ENCODE measurements around the gene ELAVL1. TPM values are rescaled to one million over a fixed set of nuclear protein-coding genes. Genes with fewer than 3 reads are reported as not detected.

Gene ELAVL1
- total and polyA plus RNA-seq, 9 of the 15 experiments (the other 6 are each of a cell fraction or from before 2014, with no cell fraction given), result 4.3 to 172 (median 69.2) TPM

- peak; percentile 72; the same call in 1 of the 2 replicates for TF ChIP-seq ARID4B (CRISPR knock-in tag; IDR thresholded peaks at IDR 0.05)
- peak; percentile 75; the same call in 1 of the 2 replicates for TF ChIP-seq NKRF (IDR thresholded peaks at IDR 0.05; ENCODE audit: borderline replicate concordance)
- TF ChIP-seq GATAD2A (IDR thresholded peaks at IDR 0.05), result 0 out of 2 replicates have a peak, but pooled peaks have one; percentile 28
- TF ChIP-seq ZNF561 (CRISPR knock-in tag; conservative IDR thresholded peaks at IDR 0.05), result no peak
- peak; percentile 25; the same call in 1 of the 2 replicates for TF ChIP-seq JUND (IDR thresholded peaks at IDR 0.05; ENCODE audit: borderline replicate concordance, low read depth, low read length)
- no peak for TF ChIP-seq JUND (tag; IDR thresholded peaks at IDR 0.05; ENCODE audit: borderline replicate concordance, low read depth, low read length)
- TF ChIP-seq VEZF1 (CRISPR knock-in tag; IDR thresholded peaks at IDR 0.05), result peak; percentile 77
- TF ChIP-seq SNRNP70 (optimal IDR thresholded peaks at IDR 0.05; ENCODE audit: low read depth, low read length), result no peak
- TF ChIP-seq NCOA1 (IDR thresholded peaks at IDR 0.05; ENCODE audit: low read depth), result peak; percentile 62; the same call in 1 of the 2 replicates
- 0 out of 2 replicates have a peak, but pooled peaks have one; percentile 40 for TF ChIP-seq MTA1 (IDR thresholded peaks at IDR 0.05; ENCODE audit: borderline replicate concordance)
- no peak for TF ChIP-seq HMGXB4 (CRISPR knock-in tag; IDR thresholded peaks at IDR 0.05)
- TF ChIP-seq ZBTB9 (CRISPR knock-in tag; IDR thresholded peaks at IDR 0.05), result 0 out of 2 replicates have a peak, but pooled peaks have one; percentile 25
- TF ChIP-seq HNRNPK (IDR thresholded peaks at IDR 0.05; ENCODE audit: low read depth, low read length, poor library complexity, severe bottlenecking), result no peak
- peak; percentile 15 for TF ChIP-seq HMGN3 (IDR thresholded peaks at IDR 0.05; ENCODE audit: borderline replicate concordance, extremely low read depth, insufficient read length, low read depth, low read length)
- peak; percentile 55; the same call in 1 of the 2 replicates for TF ChIP-seq KLF16 (IDR thresholded peaks at IDR 0.05)
Observed at GRCh38 chr19:7920519-7921301, 84.7 kb downstream of the ELAVL1 start (continued).
